IMR-90 (cell line): ENCODE data around the gene ATP4A. TPM values are rescaled to one million over a fixed set of nuclear protein-coding genes. Genes with fewer than 3 reads are reported as not detected.

ENCODE experiments used
- ATAC-seq: fragments of 200-7000 bp; cut with Tn5 transposase; 2 replicates; pipeline ENCODE4 v1.9.1; 2020; ENCODE audit warnings: low read depth, mild to moderate bottlenecking, moderate library complexity
- BruUV-seq: library from RNA; stranded (reverse); fragments of 400-500 nt; replicated peaks from 2 replicates; lab custom pipeline; 2021; lab: Mats Ljungman, UMichigan
- CTCF ChIA-PET: fragments of 300-600 bp; formaldehyde crosslinking; extraction: SDS; loops from one replicate; lab custom pipeline; 2021; ENCODE audit warnings: antibody characterized with exemption; lab: Yijun Ruan, JAX
- POLR2A ChIA-PET: fragments of 300-600 bp; sonication (Branson Sonifier 250); formaldehyde crosslinking; loops from one replicate; lab custom pipeline; 2022; ENCODE audit warnings: antibody characterized with exemption; ENCODE audit not compliant: unreplicated experiment; lab: Charles Lee
- DNase-seq: peaks from one replicate; pipeline ENCODE4 v3.0.0; 2013
- H2AFZ ChIP-seq: replicated peaks from 2 replicates; pipeline ENCODE3; 2013; ENCODE audit warnings: low read length, mild to moderate bottlenecking; ENCODE audit not compliant: poor library complexity
- H2AK5ac ChIP-seq: 2 replicates; pipeline ENCODE4 v1.6.1; 2013; ENCODE audit warnings: low read depth, low read length, inconsistent platforms
- H2AK9ac ChIP-seq: replicated peaks from 2 replicates; pipeline ENCODE3; 2013; ENCODE audit warnings: mild to moderate bottlenecking, low read depth, low read length, moderate library complexity; ENCODE audit not compliant: poor library complexity
- H2BK120ac ChIP-seq: 2 replicates; pipeline ENCODE4 v1.6.1; 2013; ENCODE audit warnings: low read depth, low read length, inconsistent platforms
- H2BK15ac ChIP-seq: 3 replicates; pipeline ENCODE4 v1.6.1; 2013; ENCODE audit warnings: low read depth, low read length, inconsistent platforms
- H2BK20ac ChIP-seq: 2 replicates; pipeline ENCODE4 v1.6.1; 2013; ENCODE audit warnings: low read depth, mild to moderate bottlenecking, inconsistent platforms, low read length, moderate library complexity
- H2BK5ac ChIP-seq: 2 replicates; pipeline ENCODE4 v1.6.1; 2013; ENCODE audit warnings: mild to moderate bottlenecking, low read depth, low read length, inconsistent platforms; ENCODE audit not compliant: poor library complexity, severe bottlenecking
- H3K14ac ChIP-seq: replicated peaks from 2 replicates; pipeline ENCODE4 v1.6.1; 2013; ENCODE audit warnings: low read depth, low read length, inconsistent platforms
- H3K18ac ChIP-seq: 2 replicates; pipeline ENCODE4 v1.6.1; 2013; ENCODE audit warnings: low read depth, low read length, control low read depth
- H3K23ac ChIP-seq: 2 replicates; pipeline ENCODE4 v1.6.1; 2013; ENCODE audit warnings: low read depth, low read length, inconsistent platforms
- H3K27ac ChIP-seq: 2 replicates; pipeline ENCODE4 v1.5.1; 2013; ENCODE audit warnings: mild to moderate bottlenecking, control low read depth, low read length; ENCODE audit not compliant: insufficient read depth
- H3K27me3 ChIP-seq: 2 replicates; pipeline ENCODE4 v1.6.1; 2013; ENCODE audit warnings: low read length; ENCODE audit not compliant: control insufficient read depth, insufficient read depth
- H3K36me3 ChIP-seq: 2 replicates; pipeline ENCODE4 v1.6.1; 2013; ENCODE audit warnings: low read length, mixed read lengths; ENCODE audit not compliant: control insufficient read depth, insufficient read depth
- H3K4ac ChIP-seq: 2 replicates; pipeline ENCODE4 v1.6.1; 2013; ENCODE audit warnings: low read depth, low read length, inconsistent platforms
- H3K4me1 ChIP-seq: 2 replicates; pipeline ENCODE4 v1.6.1; 2013; ENCODE audit warnings: low read length, mixed read lengths; ENCODE audit not compliant: control insufficient read depth, insufficient read depth
- H3K4me2 ChIP-seq: 2 replicates; pipeline ENCODE4 v1.6.1; 2013; ENCODE audit warnings: low read depth, mild to moderate bottlenecking, control low read depth, low read length, moderate library complexity
- H3K4me3 ChIP-seq: 2 replicates; pipeline ENCODE4 v1.5.1; 2013; ENCODE audit warnings: low read depth, mild to moderate bottlenecking, control low read depth, low read length, moderate library complexity; ENCODE audit not compliant: insufficient read depth
- H3K56ac ChIP-seq: 2 replicates; pipeline ENCODE4 v1.6.1; 2013; ENCODE audit warnings: low read length, inconsistent platforms; ENCODE audit not compliant: insufficient read depth; ENCODE audit errors: extremely low read depth
- H3K79me1 ChIP-seq, 2 experiments: 2 replicates each; pipeline ENCODE4 v1.6.1; 2013; ENCODE audit warnings: low read length in 2 of 2, inconsistent platforms in 1 of 2, low read depth in 1 of 2
- H3K9ac ChIP-seq: 2 replicates; pipeline ENCODE4 v1.6.1; 2013; ENCODE audit warnings: low read depth, low read length, control low read depth
- H3K9me1 ChIP-seq: 2 replicates; pipeline ENCODE4 v1.6.1; 2013; ENCODE audit warnings: low read length, inconsistent platforms; ENCODE audit not compliant: insufficient read depth
- H3K9me3 ChIP-seq: 2 replicates; pipeline ENCODE4 v1.6.1; 2013; ENCODE audit warnings: low read length; ENCODE audit not compliant: control insufficient read depth, insufficient read depth
- H4K20me1 ChIP-seq: 2 replicates; pipeline ENCODE4 v1.6.1; 2013; ENCODE audit warnings: low read length, inconsistent platforms; ENCODE audit not compliant: insufficient read depth
- H4K5ac ChIP-seq: 2 replicates; pipeline ENCODE4 v1.6.1; 2013; ENCODE audit warnings: mild to moderate bottlenecking, low read depth, low read length, control low read depth
- H4K8ac ChIP-seq, 2 experiments: 2 replicates each; pipeline ENCODE4 v1.6.1; 2013; ENCODE audit warnings: low read depth in 2 of 2, low read length in 2 of 2, control low read depth in 1 of 2, inconsistent platforms in 1 of 2
- H4K91ac ChIP-seq: 2 replicates; pipeline ENCODE4 v1.6.1; 2013; ENCODE audit warnings: low read depth, low read length, inconsistent platforms; ENCODE audit not compliant: insufficient read depth
- BHLHE40 ChIP-seq: fragments of 150-350 bp; IDR thresholded peaks from 2 replicates; pipeline ENCODE4 v1.6.1; 2016; ENCODE audit warnings: mild to moderate bottlenecking, low read depth, low read length
- FOS ChIP-seq: fragments of 150-350 bp; IDR thresholded peaks from 2 replicates; pipeline ENCODE4 v1.6.1; 2016; ENCODE audit warnings: low read depth, low read length
- MAFK ChIP-seq: IDR thresholded peaks from 2 replicates; pipeline ENCODE4 v1.6.1; 2012; ENCODE audit warnings: low read depth, low read length, improper control_type of control experiment
- MAZ ChIP-seq: IDR thresholded peaks from 2 replicates; pipeline ENCODE4 v1.6.1; 2012; ENCODE audit warnings: low read depth, mild to moderate bottlenecking, low read length, improper control_type of control experiment, moderate library complexity, borderline replicate concordance
- MXI1 ChIP-seq: IDR thresholded peaks from 2 replicates; pipeline ENCODE4 v1.6.1; 2012; ENCODE audit warnings: low read depth, mild to moderate bottlenecking, low read length, moderate library complexity, borderline replicate concordance
- RCOR1 ChIP-seq: IDR thresholded peaks from 2 replicates; pipeline ENCODE4 v1.6.1; 2012; ENCODE audit warnings: mild to moderate bottlenecking, low read length, improper control_type of control experiment; ENCODE audit not compliant: insufficient replicate concordance
- WGBS, 2 experiments: methylation state at CpG; one replicate each; pipeline versions ENCODE4 v1.1.5 to v1.1.7; 2013; ENCODE audit warnings: missing lambda C conversion rate in 2 of 2; ENCODE audit not compliant: insufficient read length in 1 of 2; ENCODE audit errors: extremely low coverage in 2 of 2; 5-methylcytosine and 5-hydroxymethylcytosine counted together
- dilution Hi-C: fragments of 300-500 bp; cut with HindIII; formaldehyde crosslinking; loops from one replicate; pipeline ENCODE4 v1.14.3; 2018; ENCODE audit warnings: low sequenced_read_pairs; ENCODE audit not compliant: unreplicated experiment
- in situ Hi-C: fragments of 300-500 bp; cut with MboI; formaldehyde crosslinking; loops from 3 replicates; pipeline ENCODE4 v1.14.3; 2019; ENCODE audit warnings: low sequenced_read_pairs, inconsistent platforms, mixed read lengths
- intact Hi-C: fragments of 100-400 bp; cut with micrococcal nuclease; formaldehyde crosslinking; loops from 2 replicates; pipeline ENCODE4 v1.10.0; 2022
- polyA plus RNA-seq, 3 experiments: library from polyadenylated mRNA; depleted of rRNA; stranded (reverse); fragments of >200 nt; gene quantifications; 2 replicates each; pipeline ENCODE4 v1.2.3, GENCODE V29; 2012; ENCODE audit warnings: low replicate concordance in 1 of 3
- total RNA-seq: library from RNA; depleted of rRNA; stranded (reverse); fragments of >200 nt; gene quantifications from 2 replicates; pipeline ENCODE4 v1.2.3, GENCODE V29; 2012
- TF ChIP-seq, protein P1 (sequence below): fragments of 150-350 bp; IDR thresholded peaks from 2 replicates; pipeline ENCODE4 v1.6.1; 2016; ENCODE audit warnings: low read depth, mild to moderate bottlenecking, low read length, moderate library complexity, borderline replicate concordance

ATP4A gene
- total and polyA plus RNA-seq, 2 of the 4 experiments (the other 2 are of a cell fraction): not detected

DNA sequence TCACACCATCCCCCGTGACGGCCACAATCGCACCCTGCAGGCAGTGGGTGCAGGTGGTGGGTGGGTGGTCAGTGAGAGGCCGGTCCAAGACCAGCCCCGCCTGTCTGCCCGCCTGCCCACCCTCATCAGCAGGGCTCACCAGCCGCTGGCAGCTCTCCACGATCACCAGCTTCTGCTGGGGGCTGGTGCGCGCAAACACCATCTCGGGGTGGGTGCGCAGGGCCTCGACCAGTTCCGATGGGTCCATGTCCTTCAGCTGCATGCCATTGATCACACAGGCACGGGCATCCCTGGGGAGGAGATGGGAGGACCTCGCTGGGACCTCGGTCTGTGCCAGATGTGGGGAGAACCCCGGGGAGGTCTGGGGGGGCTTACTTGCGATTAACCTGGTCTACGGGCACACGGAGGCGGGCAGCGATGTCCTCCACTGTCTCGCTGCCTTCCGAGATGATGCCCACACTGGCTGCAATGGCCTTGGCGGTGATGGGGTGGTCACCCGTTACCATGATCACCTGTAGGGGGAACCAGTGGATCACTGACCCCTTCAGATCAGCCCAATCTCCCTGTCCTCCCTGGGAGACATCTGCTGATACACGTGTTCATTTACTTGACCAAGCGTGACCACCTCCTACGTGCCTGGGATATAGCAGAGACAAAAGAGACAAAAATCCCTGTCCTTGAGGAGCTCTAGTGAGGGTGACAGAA lies 8.0 kb downstream of the ATP4A start (continued):
- TF ChIP-seq RCOR1: no peak

DNA sequence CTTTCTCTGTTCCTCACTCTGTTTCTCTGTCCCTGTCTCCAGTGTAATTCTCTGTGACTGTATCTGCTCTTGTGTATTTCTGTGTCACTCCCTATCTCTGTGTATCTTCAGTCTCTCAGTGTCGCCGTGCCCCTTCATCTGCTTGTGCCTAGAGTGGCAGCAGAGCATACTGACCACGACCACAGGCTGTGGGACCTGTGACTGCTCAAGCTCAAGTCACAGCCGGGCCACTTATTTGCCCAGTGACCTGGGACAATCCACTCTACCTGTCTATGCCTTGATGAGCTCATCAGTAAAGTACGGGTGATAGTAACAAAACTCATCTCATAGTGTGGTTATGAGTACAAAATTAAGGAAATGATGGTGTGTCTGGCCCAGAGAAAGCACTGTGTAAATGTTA lies 9.4 kb downstream of the ATP4A start:
- no peak overlapping the region for H2AFZ ChIP-seq
- WGBS, 2 experiments: no CpG with 5 or more reads among the region's 5 CpGs
- H3K27ac ChIP-seq: no peak overlapping the region
- H2BK5ac ChIP-seq: no peak overlapping the region
- H3K4me2 ChIP-seq: no peak overlapping the region
- H2BK15ac ChIP-seq: no peak overlapping the region
- TF ChIP-seq FOS: no peak
- no peak for TF ChIP-seq MAZ
- TF ChIP-seq BHLHE40: no peak
- TF ChIP-seq MXI1: no peak
- TF ChIP-seq, protein P1, sequence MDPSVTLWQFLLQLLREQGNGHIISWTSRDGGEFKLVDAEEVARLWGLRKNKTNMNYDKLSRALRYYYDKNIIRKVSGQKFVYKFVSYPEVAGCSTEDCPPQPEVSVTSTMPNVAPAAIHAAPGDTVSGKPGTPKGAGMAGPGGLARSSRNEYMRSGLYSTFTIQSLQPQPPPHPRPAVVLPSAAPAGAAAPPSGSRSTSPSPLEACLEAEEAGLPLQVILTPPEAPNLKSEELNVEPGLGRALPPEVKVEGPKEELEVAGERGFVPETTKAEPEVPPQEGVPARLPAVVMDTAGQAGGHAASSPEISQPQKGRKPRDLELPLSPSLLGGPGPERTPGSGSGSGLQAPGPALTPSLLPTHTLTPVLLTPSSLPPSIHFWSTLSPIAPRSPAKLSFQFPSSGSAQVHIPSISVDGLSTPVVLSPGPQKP: no peak
- no peak for TF ChIP-seq MAFK
- no peak overlapping the region for H2BK120ac ChIP-seq
- H4K20me1 ChIP-seq: 0 out of 2 replicates have a peak, but pooled peaks cover 6% of the 10 kb centered on the region
- H3K14ac ChIP-seq: no peak overlapping the region
- H4K8ac ChIP-seq: no peak overlapping the region
- no peak overlapping the region for H4K5ac ChIP-seq
- ChIA-PET POLR2A (no interaction called here), CTCF (no interaction called here)
- H3K9ac ChIP-seq: no peak overlapping the region
- H3K27me3 ChIP-seq: peaks cover 27% of the 10 kb centered on the region
- H3K4ac ChIP-seq: no peak overlapping the region
- H2AK9ac ChIP-seq: no peak overlapping the region
- 0 out of 2 replicates have a peak, but pooled peaks cover 3% of the 10 kb centered on the region for H3K9me1 ChIP-seq
- H3K23ac ChIP-seq: no peak overlapping the region
- H3K56ac ChIP-seq: no peak overlapping the region
- no TSS peak for BruUV-seq
- H3K36me3 ChIP-seq: peaks cover 2% of the 10 kb centered on the region; the same call in 1 of the 2 replicates
- intact Hi-C loops: no loop called here
- H2AK5ac ChIP-seq: no peak overlapping the region
- DNase-seq (no peak), ATAC-seq (no peak)
- H3K18ac ChIP-seq: no peak overlapping the region
- H3K9me3 ChIP-seq: no peaks in the 10 kb centered on the region
- no peak overlapping the region for H4K91ac ChIP-seq
- H3K4me1 ChIP-seq: no peaks in the 10 kb centered on the region
- in situ Hi-C loops: no loop called here
- dilution Hi-C loops: no loop called here
- no peak overlapping the region for H3K4me3 ChIP-seq
- H3K79me1 ChIP-seq: peaks cover 0 to 3% of the 10 kb centered on the region in 2 experiments; a peak in 2 of 4 replicates
- no peak overlapping the region for H2BK20ac ChIP-seq
